Rectal smooth muscle tissue (tissue), 1 donor: ENCODE data around the gene TEPSIN.

Source experiments
- H3K27ac ChIP-seq: one replicate; pipeline ENCODE4 v1.7.0; 2013; ENCODE audit warnings: low read depth, low read length, inconsistent platforms
- H3K27me3 ChIP-seq: one replicate; pipeline ENCODE4 v1.7.0; 2013; ENCODE audit warnings: low read length; ENCODE audit not compliant: control insufficient read depth, insufficient read depth
- H3K36me3 ChIP-seq: one replicate; pipeline ENCODE4 v1.7.0; 2013; ENCODE audit warnings: low read length; ENCODE audit not compliant: control insufficient read depth, insufficient read depth
- H3K4me1 ChIP-seq: one replicate; pipeline ENCODE4 v1.7.0; 2013; ENCODE audit warnings: low read length; ENCODE audit not compliant: control insufficient read depth, insufficient read depth
- H3K4me3 ChIP-seq: one replicate; pipeline ENCODE4 v1.7.0; 2013; ENCODE audit warnings: low read length
- H3K9ac ChIP-seq: one replicate; pipeline ENCODE4 v1.7.0; 2013; ENCODE audit warnings: low read length

TEPSIN gene

DNA sequence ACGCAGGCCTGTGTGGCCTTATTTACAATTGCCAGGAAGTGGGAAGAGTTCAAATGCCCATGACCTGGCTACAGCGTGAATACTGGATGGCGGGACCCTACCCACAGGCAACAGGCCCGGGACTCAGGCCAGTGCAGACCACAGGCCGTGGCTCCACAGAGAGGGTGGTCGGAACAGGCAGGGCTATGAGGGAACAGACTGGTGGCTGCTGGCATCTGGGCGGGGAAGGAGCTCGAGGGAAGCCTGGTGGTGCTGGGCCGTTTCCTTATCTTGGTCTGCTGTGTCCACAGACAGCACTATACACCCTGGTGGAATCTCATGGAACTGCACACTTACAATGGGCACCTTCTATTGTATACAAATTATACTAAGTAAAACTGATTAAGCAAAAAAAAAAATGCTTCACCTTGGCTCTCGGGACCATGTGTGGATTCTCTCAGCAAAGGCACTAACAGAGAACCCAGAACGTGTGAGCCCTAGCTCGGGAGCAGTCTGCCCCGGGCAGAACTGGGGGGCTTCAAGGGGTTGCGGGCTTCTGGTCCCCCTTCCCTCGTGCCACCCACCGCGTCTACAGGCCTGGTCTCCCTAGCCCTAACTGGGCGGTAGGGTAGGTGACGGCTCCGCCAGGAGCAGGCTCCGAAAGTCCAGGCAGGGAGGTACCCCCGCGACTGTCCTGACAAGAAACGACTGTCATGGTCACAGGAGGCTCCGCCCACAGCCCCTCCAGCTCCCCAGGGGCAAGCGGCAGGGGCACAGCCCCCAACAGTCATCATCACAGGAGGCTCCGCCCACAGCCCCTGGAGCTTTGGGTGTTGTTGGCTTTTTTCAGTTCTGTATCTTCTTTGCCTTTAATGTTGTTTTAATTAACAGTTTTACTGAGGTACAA is 37.9 kb downstream of the TEPSIN start:
- no peaks in the 10 kb centered on the region for H3K27me3 ChIP-seq
- no peak overlapping the region for H3K27ac ChIP-seq
- H3K4me1 ChIP-seq = no peaks in the 10 kb centered on the region
- H3K4me3 ChIP-seq = no peak overlapping the region
- H3K9ac ChIP-seq = no peak overlapping the region
- H3K36me3 ChIP-seq = peaks cover 3% of the 10 kb centered on the region

DNA sequence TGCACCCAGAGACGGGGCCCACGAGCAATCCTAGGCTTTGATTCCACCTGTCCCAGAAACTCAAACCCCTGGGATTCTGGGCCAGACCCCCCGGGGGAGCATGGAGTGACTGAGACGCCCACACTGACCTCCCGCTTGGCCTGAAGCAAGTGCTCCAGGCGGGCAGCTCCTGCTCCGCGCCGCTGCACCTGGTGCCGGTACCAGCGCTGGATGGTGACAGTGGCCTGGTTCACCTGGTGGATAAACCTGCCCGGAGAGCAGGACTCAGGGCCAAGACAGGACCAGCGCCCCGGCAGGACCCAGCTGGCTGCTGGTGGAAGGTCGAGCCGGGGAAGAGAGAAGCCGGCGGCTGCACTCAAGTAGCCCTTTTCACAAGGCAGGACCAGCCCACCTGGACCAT is 38.7 kb downstream of the TEPSIN start:
- Histone ChIP-seq H3K9ac (no peak overlapping the region), H3K4me3 (no peak overlapping the region), H3K4me1 (no peaks in the 10 kb centered on the region), H3K27me3 (no peaks in the 10 kb centered on the region), H3K27ac (no peak overlapping the region), H3K36me3 (peaks cover 3% of the 10 kb centered on the region)

DNA sequence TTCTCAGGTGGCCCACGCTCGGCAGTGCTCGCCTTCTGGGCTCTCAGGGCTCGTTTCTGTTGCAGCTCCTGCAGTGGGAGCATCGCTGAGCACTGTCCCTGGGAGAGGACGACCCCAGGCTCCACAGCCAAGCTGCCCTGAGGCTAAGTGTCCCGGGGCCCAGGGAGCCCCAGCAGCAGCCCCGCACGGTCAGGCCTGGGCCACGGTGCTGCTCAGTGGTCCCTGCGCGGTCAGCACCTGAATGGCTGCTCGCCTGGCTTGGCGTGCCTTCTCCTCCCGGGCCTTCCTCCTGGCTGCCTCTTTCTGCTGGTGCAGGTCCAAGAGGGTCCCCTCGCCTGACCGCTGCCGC is 39.4 kb downstream of the TEPSIN start:
- no peaks in the 10 kb centered on the region for H3K27me3 ChIP-seq
- no peak overlapping the region for H3K4me3 ChIP-seq
- peaks cover 3% of the 10 kb centered on the region for H3K36me3 ChIP-seq
- no peak overlapping the region for H3K9ac ChIP-seq
- no peak overlapping the region for H3K27ac ChIP-seq
- H3K4me1 ChIP-seq = no peaks in the 10 kb centered on the region

DNA sequence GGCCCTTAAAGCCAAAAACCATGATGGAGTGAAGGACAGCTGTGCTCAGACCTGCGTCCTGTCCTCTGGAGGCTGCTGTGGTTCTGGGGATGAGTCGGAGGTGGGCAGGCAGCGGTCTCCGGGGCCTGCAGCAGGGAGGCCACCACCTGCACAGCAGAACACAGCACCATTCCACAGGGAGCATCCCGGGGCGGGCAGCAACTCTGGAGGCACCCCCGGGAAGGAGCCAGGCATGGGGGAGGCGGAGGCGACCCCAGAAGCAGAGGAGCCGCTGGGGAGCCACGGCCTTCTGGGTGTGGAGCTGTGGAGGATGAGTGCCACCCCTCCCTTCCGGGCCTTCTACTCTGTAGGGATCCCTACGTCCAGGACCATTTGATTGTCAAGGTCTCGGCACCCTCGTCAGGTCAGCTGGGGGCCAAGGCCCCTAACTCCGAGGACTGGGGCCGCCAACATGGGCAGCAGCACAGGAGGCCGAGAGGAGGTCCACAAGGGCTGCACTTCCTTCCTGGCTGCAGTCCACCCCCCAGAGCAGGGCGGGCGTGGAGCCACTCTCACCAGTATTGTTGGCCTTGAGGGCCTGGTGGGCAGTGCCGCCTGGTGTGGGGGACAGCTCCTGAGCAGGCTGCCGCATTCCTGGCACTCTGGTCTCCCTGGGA is 39.9 kb downstream of the TEPSIN start:
- H3K27me3 ChIP-seq = no peaks in the 10 kb centered on the region
- H3K36me3 ChIP-seq = peaks cover 3% of the 10 kb centered on the region
- H3K4me1 ChIP-seq = no peaks in the 10 kb centered on the region
- H3K9ac ChIP-seq = no peak overlapping the region
- H3K27ac ChIP-seq = no peak overlapping the region
- no peak overlapping the region for H3K4me3 ChIP-seq

DNA sequence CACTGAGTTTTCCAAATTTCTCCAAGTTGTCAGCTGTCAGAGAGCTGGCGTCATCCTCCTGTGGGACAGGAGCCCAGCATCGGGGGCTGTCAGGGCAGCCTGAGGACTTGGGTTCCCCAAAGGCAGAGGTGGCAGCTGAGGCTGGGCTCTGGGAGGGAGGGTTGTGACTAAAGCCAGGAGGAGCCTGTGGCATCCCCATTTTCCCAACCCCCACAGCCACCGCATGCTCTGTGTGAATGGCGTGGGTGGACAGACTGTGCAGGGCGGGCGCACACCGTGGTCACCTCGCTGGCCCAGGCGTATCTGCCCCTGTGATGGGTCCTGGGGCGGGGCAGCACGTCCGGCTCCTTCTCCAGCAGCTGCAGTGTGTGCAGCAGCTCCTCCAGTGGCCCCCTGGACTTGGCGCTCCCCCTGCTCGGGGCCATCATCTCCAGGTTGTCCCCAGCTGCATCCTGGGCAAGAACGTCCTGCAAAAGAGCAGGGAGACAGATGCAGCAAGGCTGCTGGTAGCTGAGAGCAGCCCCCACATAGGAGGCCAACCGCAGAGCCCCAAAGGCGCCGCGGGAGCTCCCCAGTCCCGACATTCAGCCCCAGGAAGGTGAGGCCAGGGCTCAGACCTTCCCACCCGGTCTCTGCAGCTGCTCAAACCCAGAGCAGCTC is 40.9 kb downstream of the TEPSIN start:
- Histone ChIP-seq H3K27me3 (no peaks in the 10 kb centered on the region), H3K4me1 (no peaks in the 10 kb centered on the region), H3K4me3 (no peak overlapping the region), H3K9ac (no peak overlapping the region), H3K36me3 (peaks cover 3% of the 10 kb centered on the region), H3K27ac (no peak overlapping the region)

DNA sequence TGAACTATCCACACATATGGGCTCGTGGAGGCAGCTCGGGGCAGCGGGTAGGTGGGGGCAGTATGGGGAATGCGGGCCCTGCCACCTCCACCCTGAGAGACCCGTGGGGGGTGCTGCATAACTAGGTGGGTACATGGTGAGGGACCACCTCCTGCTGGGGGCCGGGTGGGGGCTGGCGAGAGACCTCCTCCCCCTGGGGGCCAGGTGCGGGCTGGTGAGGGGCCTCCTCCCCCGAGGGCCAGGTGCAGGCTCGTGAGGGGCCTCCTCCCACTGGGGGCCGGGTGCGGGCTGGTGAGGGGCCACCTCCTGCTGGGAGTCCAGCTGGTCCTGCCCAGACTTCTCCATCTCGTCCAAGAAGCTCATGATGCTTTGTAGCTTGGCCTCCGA is 41.5 kb downstream of the TEPSIN start:
- Histone ChIP-seq H3K4me3 (no peak overlapping the region), H3K27me3 (no peaks in the 10 kb centered on the region), H3K36me3 (peaks cover 3% of the 10 kb centered on the region), H3K9ac (no peak overlapping the region), H3K4me1 (no peaks in the 10 kb centered on the region), H3K27ac (no peak overlapping the region)

DNA sequence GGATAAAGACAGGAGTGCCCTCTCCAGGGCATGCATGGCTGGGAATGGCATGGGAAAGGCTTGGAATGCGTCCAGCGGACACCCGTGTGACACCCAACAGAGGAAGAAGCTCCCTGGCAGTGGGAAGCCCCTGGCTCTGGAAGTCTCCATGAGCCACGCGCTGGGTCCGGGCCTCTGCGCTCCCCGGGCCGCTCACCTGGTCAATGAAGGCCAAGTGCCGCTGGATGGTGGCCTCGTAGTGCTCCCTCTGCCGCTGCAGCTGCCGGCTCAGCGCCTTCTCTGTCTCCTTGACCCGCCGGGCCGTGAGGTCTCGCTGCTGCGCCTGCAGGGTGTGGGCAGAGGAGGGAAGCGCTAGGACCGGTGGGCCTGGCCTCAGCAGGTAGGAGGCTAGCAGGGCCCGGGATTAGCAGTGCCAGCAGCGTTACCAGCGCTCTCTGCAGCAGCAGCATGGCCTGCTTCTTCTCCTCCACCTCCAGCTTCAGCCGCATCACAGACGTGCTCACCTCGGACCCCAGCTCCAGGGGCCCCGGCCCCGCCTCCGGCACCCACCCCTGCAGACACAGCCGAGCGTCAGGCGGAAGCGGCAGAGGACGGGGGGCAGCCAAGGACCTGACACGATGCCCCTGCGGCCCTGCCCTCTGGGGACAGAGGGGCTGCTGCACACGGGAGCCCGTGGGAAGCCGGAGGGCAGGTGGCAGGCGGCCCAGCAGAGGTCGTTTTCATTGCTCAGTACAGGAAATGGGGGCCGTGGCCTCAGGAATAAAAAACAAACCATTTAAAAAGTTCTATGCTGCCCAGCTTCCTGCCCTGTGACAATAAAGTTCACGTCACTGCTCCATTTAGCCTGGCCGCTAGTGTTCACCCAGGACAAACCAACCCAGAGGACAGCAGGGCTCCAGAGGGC is 42.1 kb downstream of the TEPSIN start:
- no peak overlapping the region for H3K4me3 ChIP-seq
- peaks cover 3% of the 10 kb centered on the region for H3K36me3 ChIP-seq
- H3K27ac ChIP-seq = no peak overlapping the region

DNA sequence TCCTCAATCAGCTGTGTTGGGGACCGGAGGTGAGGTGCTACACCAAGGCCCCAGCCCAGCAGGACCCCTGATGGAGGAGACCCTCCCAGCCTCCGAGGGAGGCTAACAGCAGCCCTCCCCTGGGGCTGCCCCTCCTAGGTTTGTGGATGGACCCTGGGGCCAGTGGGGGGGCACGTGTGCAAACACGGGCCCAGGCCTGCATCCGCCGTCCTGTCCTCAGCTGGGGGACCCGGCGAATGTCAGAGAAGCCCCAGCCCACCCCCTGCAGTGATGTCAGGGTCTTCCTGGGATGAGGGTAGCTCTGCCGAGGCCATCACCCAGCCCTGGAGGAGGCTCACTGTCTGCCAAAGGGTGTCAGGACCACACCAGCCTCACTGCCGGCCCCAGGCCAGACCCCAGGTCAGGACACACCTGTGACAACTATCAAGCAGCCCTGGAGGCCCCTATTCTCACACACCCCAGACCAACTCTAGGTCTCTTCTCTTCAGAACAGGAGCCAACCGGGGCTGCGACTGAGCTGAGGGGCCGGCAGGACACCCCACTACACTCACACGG is 42.8 kb downstream of the TEPSIN start:
- H3K36me3 ChIP-seq = peaks cover 3% of the 10 kb centered on the region
- H3K4me3 ChIP-seq = no peak overlapping the region
- H3K4me1 ChIP-seq = no peaks in the 10 kb centered on the region
- no peak overlapping the region for H3K27ac ChIP-seq
- H3K9ac ChIP-seq = no peak overlapping the region
- no peaks in the 10 kb centered on the region for H3K27me3 ChIP-seq

More for the DNA sequence above, 42.1 kb downstream of the TEPSIN start:
- Histone ChIP-seq H3K9ac (no peak overlapping the region), H3K4me1 (no peaks in the 10 kb centered on the region), H3K27me3 (no peaks in the 10 kb centered on the region)

DNA sequence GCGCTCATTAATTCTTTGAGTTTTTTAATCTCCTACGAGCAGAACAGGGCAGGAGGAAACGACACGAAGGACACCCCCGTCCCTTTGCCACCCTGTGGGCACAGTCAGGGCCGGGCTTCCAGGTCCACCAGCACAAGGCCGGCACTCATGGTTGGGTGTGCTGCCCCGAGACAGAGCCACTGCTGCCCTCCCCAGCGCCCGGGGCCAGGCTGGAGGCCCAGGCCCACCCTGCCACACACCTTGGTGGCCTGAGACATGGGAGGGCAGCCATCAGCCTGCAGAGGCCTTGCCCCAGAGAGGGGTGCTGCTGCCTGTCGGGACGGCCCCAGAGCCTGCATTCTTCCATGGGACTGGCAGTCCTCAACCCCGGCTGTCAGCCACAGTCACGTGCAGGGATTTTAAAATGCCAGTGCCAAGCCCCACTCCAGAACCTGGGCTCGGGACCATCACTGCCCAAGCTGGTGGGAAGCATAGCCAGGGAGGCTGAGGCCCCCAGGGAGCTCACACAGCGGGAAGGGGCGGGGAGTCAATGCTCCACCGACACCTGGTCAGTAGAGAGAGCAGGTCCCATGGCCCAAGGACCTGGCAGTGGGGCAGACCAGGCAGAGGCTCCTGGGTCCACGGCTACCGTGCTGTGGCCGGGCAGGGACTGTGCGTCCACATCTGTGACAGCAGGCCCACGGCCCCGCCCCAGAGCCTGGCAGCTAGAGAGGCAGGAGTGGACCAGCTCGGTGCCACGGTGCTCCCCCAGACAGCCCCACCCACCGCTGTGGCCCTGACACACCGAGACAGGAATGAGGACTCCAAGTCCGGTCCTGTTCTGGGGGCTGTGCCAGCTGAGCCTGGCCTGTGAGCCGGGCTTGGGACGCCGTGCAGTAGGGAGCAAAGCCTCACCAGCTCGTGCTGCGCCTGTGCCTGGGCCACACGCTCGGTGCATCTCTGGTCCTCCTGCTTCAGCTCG is 43.6 kb downstream of the TEPSIN start:
- H3K9ac ChIP-seq = no peak overlapping the region
- H3K4me3 ChIP-seq = no peak overlapping the region
- no peaks in the 10 kb centered on the region for H3K4me1 ChIP-seq
- H3K27me3 ChIP-seq = no peaks in the 10 kb centered on the region
- peaks cover 3% of the 10 kb centered on the region for H3K36me3 ChIP-seq
- no peak overlapping the region for H3K27ac ChIP-seq

DNA sequence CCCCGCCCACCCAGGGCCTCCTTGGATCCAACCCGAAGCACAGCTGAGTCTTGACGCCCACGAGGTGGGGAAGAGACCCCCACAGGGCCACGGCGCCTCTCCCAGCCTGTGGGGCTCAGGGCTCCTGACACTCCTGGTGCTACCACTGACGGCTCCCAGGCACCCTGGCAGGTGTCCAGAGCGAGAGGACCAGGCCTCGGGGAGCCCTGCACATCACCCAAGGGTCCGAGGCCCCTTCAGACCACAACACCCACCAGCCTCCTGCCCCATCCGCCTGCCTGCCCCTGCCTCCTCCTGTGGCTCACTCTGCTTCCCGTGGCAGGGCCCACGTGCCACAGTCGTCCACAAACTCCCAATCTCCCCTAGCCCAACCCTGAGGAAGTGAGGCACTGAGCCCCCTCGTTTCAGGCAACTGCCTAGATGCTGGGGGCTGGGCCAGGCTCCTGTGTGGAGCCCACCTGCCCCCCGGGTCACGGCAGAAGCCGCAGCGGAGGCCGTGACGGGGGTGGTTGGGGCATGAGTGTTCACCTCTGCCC is 44.6 kb downstream of the TEPSIN start:
- H3K27ac ChIP-seq = no peak overlapping the region
- no peaks in the 10 kb centered on the region for H3K4me1 ChIP-seq
- H3K9ac ChIP-seq = no peak overlapping the region
- no peak overlapping the region for H3K4me3 ChIP-seq
- H3K27me3 ChIP-seq = no peaks in the 10 kb centered on the region
- H3K36me3 ChIP-seq = peaks cover 3% of the 10 kb centered on the region
